Muscle layer of duodenum (tissue), 2 donors: ENCODE measurements around the gene CNBP.
"Not testable (repeated sequence)": the region's sequence is repeated elsewhere in the genome, so short reads cannot be mapped to it uniquely, and the experiment has no call there.

Source experiments
- H3K27ac ChIP-seq: one replicate; pipeline ENCODE4 v1.7.0; 2013; ENCODE audit warnings: mild to moderate bottlenecking, low read length
- H3K27me3 ChIP-seq: one replicate; pipeline ENCODE4 v1.7.0; 2013; ENCODE audit warnings: low read depth, mild to moderate bottlenecking, control low read depth, low read length
- H3K36me3 ChIP-seq, 2 donors: one replicate each; pipeline ENCODE4 v1.7.0; 2013; ENCODE audit warnings: low read length in 2 of 2, control low read depth in 1 of 2, mild to moderate bottlenecking in 1 of 2; ENCODE audit not compliant: insufficient read depth in 2 of 2, control insufficient read depth in 1 of 2
- H3K4me1 ChIP-seq, 2 donors: one replicate each; pipeline ENCODE4 v1.7.0; 2013; ENCODE audit warnings: low read length in 2 of 2, mild to moderate bottlenecking in 2 of 2, control low read depth in 1 of 2, moderate library complexity in 1 of 2; ENCODE audit not compliant: insufficient read depth in 2 of 2, control insufficient read depth in 1 of 2
- H3K4me3 ChIP-seq, 2 donors: one replicate each; pipeline ENCODE4 v1.7.0; 2013; ENCODE audit warnings: low read length in 2 of 2, low read depth in 1 of 2, mild to moderate bottlenecking in 1 of 2
- H3K9me3 ChIP-seq, 2 donors: one replicate each; pipeline ENCODE4 v1.7.0; 2013; ENCODE audit warnings: low read length in 2 of 2, control low read depth in 1 of 2, mild to moderate bottlenecking in 1 of 2; ENCODE audit not compliant: control insufficient read depth in 1 of 2
- donor health status: healthy.

Gene CNBP

GRCh38 chr3:129183569-129184395 lies at the start of gene CNBP:
CNBP (minus strand) TSS chr3:129183896; CDS start chr3:129171757, 12,139 bp downstream.
- Histone ChIP-seq H3K27ac (peak within 1 kb of the TSS; percentile 100), H3K4me3 (peak within 1 kb of the TSS; percentile 82 to 90), H3K9me3 (no peaks in the 10 kb centered on the region), H3K4me1 (peaks cover 7 to 32% of the 10 kb centered on the region in 2 donors), H3K36me3 (peaks cover 0 to 4% of the 10 kb centered on the region in 2 donors), H3K27me3 (no peaks in the 10 kb centered on the region)

GRCh38 chr3:129231331-129232119 lies 47.8 kb upstream of the CNBP start:
- Histone ChIP-seq H3K27ac (no peak overlapping the region), H3K4me1 (peaks cover 0 to 24% of the 10 kb centered on the region in 2 donors), H3K9me3 (no peaks in the 10 kb centered on the region), H3K27me3 (no peaks in the 10 kb centered on the region), H3K4me3 (no peak overlapping the region), H3K36me3 (no peaks in the 10 kb centered on the region)

DNA sequence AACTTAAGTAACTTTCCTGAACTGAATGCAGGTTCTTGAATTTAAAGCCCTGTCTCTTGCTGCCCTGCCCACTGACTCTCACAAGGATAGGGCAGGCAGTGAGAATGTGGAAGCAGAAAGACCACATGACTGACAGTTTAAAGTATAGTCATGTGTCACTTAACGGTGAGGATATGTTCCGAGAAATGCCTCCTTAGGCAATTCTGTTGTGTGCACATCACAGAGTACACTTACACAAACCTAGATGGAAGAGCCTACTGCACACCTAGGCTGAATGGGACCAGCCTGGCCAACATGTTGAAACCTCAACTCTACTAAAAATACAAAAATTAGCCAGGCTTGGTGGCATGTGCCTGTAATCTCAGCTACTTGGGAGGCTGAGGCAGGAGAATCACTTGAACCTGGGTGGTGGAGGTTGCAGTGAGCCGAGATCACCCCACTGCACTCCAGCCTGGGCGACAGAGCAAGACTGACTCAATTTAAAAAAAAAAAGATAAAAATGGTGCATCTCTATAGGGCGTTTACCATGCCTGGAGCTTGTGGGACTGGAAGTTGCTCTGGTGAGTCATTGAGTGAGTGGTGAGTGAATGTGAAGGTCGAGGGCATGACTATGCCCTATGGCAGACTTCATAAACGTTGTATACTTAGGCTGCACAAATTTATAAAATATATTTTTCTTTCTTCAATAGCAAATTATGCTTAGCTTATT lies 46.8 kb upstream of the CNBP start:
- H3K4me3 ChIP-seq, result no peak overlapping the region
- peaks cover 3 to 31% of the 10 kb centered on the region in 2 donors for H3K4me1 ChIP-seq
- no peaks in the 10 kb centered on the region for H3K36me3 ChIP-seq
- no peaks in the 10 kb centered on the region for H3K9me3 ChIP-seq
- no peaks in the 10 kb centered on the region for H3K27me3 ChIP-seq
- no peak overlapping the region for H3K27ac ChIP-seq

DNA sequence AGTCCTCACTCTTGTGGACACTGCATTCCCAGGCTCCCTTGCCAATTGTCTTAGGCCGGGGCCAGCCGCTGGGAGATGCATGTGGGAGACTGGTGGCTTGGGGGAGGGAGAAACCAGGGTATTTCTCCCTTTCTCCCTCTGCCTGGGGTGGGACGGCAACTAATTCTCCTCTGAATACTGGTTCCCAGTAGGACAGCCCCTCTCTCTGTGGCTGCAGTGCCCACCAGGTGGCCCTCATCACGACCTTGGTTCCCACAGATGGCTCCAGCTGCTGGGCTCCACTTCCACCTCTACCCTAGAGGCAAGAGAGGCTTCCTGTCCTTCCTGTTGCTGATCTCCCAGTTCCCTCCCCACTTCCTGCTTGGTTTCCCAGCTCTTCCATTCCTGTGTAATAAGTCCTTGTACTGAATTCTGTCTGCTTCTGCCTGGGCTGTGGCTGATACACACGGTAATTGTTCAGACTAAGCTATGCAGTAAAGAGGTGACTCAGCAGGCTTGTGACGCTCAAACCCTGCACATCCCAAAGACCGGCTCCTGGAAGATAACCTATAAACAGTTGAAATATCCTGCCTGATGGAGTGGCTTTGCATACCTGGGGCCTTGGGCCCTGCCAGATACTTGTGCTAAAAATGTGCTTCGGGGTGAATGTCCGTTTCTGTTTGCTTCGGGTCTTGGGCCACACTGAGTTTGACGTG lies 45.3 kb upstream of the CNBP start:
- no peaks in the 10 kb centered on the region for H3K9me3 ChIP-seq
- no peak overlapping the region for H3K4me3 ChIP-seq
- peaks cover 7 to 37% of the 10 kb centered on the region in 2 donors for H3K4me1 ChIP-seq
- no peaks in the 10 kb centered on the region for H3K27me3 ChIP-seq
- peak overlapping the region; percentile 51 for H3K27ac ChIP-seq
- H3K36me3 ChIP-seq, result no peaks in the 10 kb centered on the region

DNA sequence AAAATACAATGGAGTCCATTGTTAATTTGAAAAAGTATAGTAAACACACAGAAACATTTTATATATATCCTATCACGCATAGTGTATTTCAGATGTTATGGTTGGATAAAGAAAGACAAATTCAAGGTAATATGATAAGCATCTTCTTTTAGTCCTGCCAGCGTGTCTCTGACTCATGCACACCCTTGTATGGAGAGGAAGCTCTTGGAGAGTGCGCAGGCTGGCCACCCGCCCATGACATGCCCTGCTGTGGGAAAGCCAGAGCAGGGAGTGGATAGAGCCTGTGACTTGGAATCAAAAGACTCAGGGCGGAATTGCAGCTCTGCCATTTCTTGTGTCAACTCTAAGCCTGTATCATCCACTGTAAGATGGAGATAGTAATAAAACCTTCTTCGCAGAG lies 42.7 kb upstream of the CNBP start:
- Histone ChIP-seq H3K4me3 (no peak overlapping the region), H3K27me3 (no peaks in the 10 kb centered on the region), H3K9me3 (no peaks in the 10 kb centered on the region), H3K27ac (peak overlapping the region; percentile 43), H3K4me1 (peaks cover 7 to 37% of the 10 kb centered on the region in 2 donors), H3K36me3 (no peaks in the 10 kb centered on the region)

DNA sequence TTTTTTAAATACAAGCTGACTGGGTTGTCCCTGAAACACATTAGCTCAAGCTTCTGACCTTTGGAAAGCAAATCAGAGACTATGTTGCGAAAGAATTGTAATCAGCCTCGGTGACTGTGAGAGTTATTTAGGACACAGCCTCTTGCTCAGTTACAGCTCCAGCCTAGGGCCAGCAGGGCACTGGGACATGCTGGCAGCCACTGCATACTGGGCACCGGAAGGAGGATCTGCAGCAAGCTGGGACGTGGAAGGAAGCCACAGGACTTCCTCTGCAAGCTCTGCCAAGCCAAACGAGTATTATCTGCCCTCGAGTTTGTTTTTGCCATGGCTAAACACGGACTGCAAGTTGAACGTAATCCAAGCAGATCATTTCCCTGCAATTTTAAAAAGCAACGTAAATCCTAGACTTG lies 41.3 kb upstream of the CNBP start:
- Histone ChIP-seq H3K4me3 (peak overlapping the region; percentile 43 to 59), H3K4me1 (peaks cover 7 to 37% of the 10 kb centered on the region in 2 donors), H3K27me3 (no peaks in the 10 kb centered on the region), H3K9me3 (no peaks in the 10 kb centered on the region), H3K27ac (peak overlapping the region; percentile 86), H3K36me3 (no peaks in the 10 kb centered on the region)

GRCh38 chr3:129224387-129224786 lies 40.7 kb upstream of the CNBP start:
- peaks cover 7 to 33% of the 10 kb centered on the region in 2 donors for H3K4me1 ChIP-seq
- H3K27ac ChIP-seq, result peak overlapping the region; percentile 86
- H3K4me3 ChIP-seq, result peak overlapping the region in 1 of 2 donors; percentile 26
- not testable (repeated sequence) for H3K36me3 ChIP-seq, H3K27me3 ChIP-seq, H3K9me3 ChIP-seq

DNA sequence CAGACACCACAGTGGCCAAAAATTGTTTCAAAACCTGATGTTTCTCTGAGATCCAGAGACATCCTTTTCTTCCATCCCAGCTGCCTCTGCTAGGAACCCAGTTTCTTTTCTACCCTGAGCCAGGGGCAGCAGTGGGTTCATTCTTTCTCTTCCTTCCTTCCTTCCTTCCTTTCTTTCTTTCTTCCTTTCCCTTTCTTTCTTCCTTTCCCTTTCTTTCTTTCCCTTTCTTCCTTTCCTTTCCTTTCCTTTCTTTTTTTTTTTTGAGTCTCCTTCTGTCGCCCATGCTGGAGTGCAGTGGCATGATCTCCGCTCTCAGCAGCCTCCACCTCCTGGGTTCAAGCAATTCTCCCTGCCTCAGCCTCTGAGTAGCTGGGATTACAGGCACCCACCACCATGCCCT lies 35.0 kb upstream of the CNBP start:
- no peak overlapping the region for H3K27ac ChIP-seq
- no peaks in the 10 kb centered on the region for H3K9me3 ChIP-seq
- H3K27me3 ChIP-seq, result no peaks in the 10 kb centered on the region
- no peaks in the 10 kb centered on the region for H3K4me1 ChIP-seq
- no peaks in the 10 kb centered on the region for H3K36me3 ChIP-seq
- H3K4me3 ChIP-seq, result no peak overlapping the region

DNA sequence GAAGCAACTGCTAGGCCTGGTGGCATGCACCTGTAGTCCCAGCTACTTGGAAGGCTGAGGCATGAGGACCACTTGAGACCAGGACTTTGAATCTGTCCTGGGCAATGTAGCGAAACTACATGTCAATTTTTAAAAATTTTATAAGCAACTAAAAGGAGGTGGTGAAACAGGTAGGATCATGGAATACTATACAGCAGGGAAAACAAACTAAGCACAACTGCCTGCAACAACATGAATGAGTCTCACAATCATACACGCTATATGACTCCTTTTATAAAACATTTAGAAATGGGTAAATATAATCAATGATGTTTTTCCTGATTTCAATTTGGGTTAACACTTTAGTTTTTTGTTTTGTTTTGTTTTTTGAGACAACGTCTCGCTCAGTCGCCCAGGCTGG lies 29.5 kb upstream of the CNBP start:
- Histone ChIP-seq H3K4me1 (peaks cover 4 to 13% of the 10 kb centered on the region in 2 donors), H3K27ac (no peak overlapping the region), H3K36me3 (no peaks in the 10 kb centered on the region), H3K27me3 (no peaks in the 10 kb centered on the region), H3K4me3 (no peak overlapping the region), H3K9me3 (no peaks in the 10 kb centered on the region)

GRCh38 chr3:129211772-129212171 lies 28.1 kb upstream of the CNBP start:
- no peaks in the 10 kb centered on the region for H3K27me3 ChIP-seq
- H3K9me3 ChIP-seq, result no peaks in the 10 kb centered on the region
- H3K36me3 ChIP-seq, result no peaks in the 10 kb centered on the region
- H3K4me3 ChIP-seq, result no peak overlapping the region
- no peak overlapping the region for H3K27ac ChIP-seq
- H3K4me1 ChIP-seq, result peaks cover 4 to 13% of the 10 kb centered on the region in 2 donors
